Spleen (tissue), 11 donors: Measurements from ENCODE around the gene KCTD13. TPM values are rescaled to one million over a fixed set of nuclear protein-coding genes. Genes with fewer than 3 reads are reported as not detected.

Experiments used
- DNase-seq: peaks from one replicate; pipeline ENCODE4 v3.0.0-alpha.2; 2020
- H3K27ac ChIP-seq, 8 donors: fragments of 200-600 bp; sonication (generic) in 7 of 8; 1 replicate in 4 of 8; 2 replicates in 4 of 8; pipeline versions ENCODE4 v1.5.0 to v1.8.0; 2016 to 2021; ENCODE audit warnings: inconsistent platforms in 4 of 8, mild to moderate bottlenecking in 4 of 8, moderate library complexity in 1 of 8
- H3K27me3 ChIP-seq, 7 donors: fragments of 200-600 bp; sonication (generic) in 6 of 7; replicated peaks in 1 of 7; 1 replicate in 4 of 7; 2 replicates in 3 of 7; pipeline versions ENCODE4 v1.5.0 to v1.8.0; 2016 to 2021; ENCODE audit warnings: inconsistent platforms in 3 of 7, mild to moderate bottlenecking in 1 of 7
- H3K36me3 ChIP-seq, 6 donors: fragments of 200-600 bp; sonication (generic) in 5 of 6; 1 replicate in 4 of 6; 2 replicates in 2 of 6; pipeline versions ENCODE4 v1.5.0 to v1.8.0; 2016 to 2021; ENCODE audit warnings: inconsistent platforms in 2 of 6
- H3K4me1 ChIP-seq, 6 donors: fragments of 200-600 bp; sonication (generic) in 5 of 6; 1 replicate in 3 of 6; 2 replicates in 3 of 6; pipeline versions ENCODE4 v1.5.0 to v1.8.0; 2016 to 2021; ENCODE audit warnings: inconsistent platforms in 3 of 6
- H3K4me3 ChIP-seq, 8 donors: fragments of 200-600 bp; sonication (generic) in 7 of 8; 1 replicate in 4 of 8; 2 replicates in 4 of 8; pipeline versions ENCODE4 v1.5.0 to v1.8.0; 2016 to 2021; ENCODE audit warnings: inconsistent platforms in 4 of 8, mild to moderate bottlenecking in 4 of 8, moderate library complexity in 2 of 8
- H3K9me3 ChIP-seq, 8 donors: fragments of 200-600 bp; sonication (generic) in 7 of 8; 1 replicate in 4 of 8; 2 replicates in 4 of 8; pipeline versions ENCODE4 v1.5.0 to v1.8.0; 2016 to 2021; ENCODE audit warnings: inconsistent platforms in 4 of 8
- CTCF ChIP-seq, 11 experiments: fragments of 200-600 bp in 7 of 11; fragments of 450-650 bp in 4 of 11; sonication (generic) in 4 of 11; IDR thresholded peaks in 8 of 11; conservative IDR thresholded peaks in 3 of 11; 1 replicate in 7 of 11; 2 replicates in 4 of 11; pipeline versions ENCODE4 v1.4.0 to v1.8.0; 2016 to 2021; ENCODE audit warnings: antibody characterized with exemption in 11 of 11, inconsistent platforms in 4 of 11, mild to moderate bottlenecking in 1 of 11
- POLR2A ChIP-seq, 3 donors: fragments of 450-650 bp; IDR thresholded peaks; one replicate each; pipeline ENCODE4 v1.5.1; 2017; ENCODE audit warnings: antibody characterized with exemption in 3 of 3, mild to moderate bottlenecking in 1 of 3
- POLR2AphosphoS5 ChIP-seq, 3 donors: sonication (generic); formaldehyde crosslinking; IDR thresholded peaks; one replicate each; pipeline ENCODE4 v1.5.1; 2017; ENCODE audit warnings: antibody characterized with exemption in 3 of 3
- WGBS, 5 donors: extraction: QIAGEN DNeasy Blood & Tissue Kit in 3 of 5; methylation state at CpG; one replicate each; pipeline versions ENCODE4 v1.1.5 to v1.1.7; 2013 to 2018; 5-methylcytosine and 5-hydroxymethylcytosine counted together
- intact Hi-C: fragments of 100-400 bp; cut with DNase I; formaldehyde crosslinking; loops from one replicate; pipeline ENCODE4 v1.15.0; 2023; ENCODE audit warnings: low total_unique reads
- polyA plus RNA-seq, 3 donors: library from polyadenylated mRNA; stranded (reverse); fragments of 200-250 nt; gene quantifications; one replicate each; pipeline ENCODE4 v1.2.1, GENCODE V29; 2013
- total RNA-seq, 7 donors: library from RNA; depleted of rRNA in 3 of 7; stranded (reverse); fragments of >200 nt in 3 of 7; fragmentation: NEBNext Ultra II Directional in 4 of 7; extraction: Animal tissue kit (Norgen Biotek cat#: 25700) in 4 of 7; gene quantifications; one replicate each; pipeline versions ENCODE4 v1.1.0 to v1.2.1, GENCODE V29; 2016 to 2021
- donor health status: healthy with polysubstance abuse.
- donor health status: DM: no; HTN: no; CAD: no; lungs with moderate emphysema.
- donor health status: DM: no; HTN: no; CAD: no.
- donor health status: Bipolar disorder and iron deficiency.
- donor health status: healthy.
- donor health status: DM: no; HTN: no; CAD: no.
- donor health status: DM: yes; HTN: yes; CAD: no.

The KCTD13 gene
- total and polyA plus RNA-seq, 10 donors: 11.2 to 59.3 (median 27.8) TPM

GRCh38 chr16:29876594-29877249 lies 49.3 kb downstream of the KCTD13 start:
- Histone ChIP-seq H3K27ac (no peak overlapping the region), H3K4me1 (peaks cover 3 to 19% (median 16%) of the 10 kb centered on the region in 6 donors), H3K36me3 (no peaks in the 10 kb centered on the region), H3K4me3 (peak overlapping the region; percentile 7 to 66 (median 26)), H3K9me3 (no peaks in the 10 kb centered on the region), H3K27me3 (peaks cover 0 to 67% (median 28%) of the 10 kb centered on the region in 7 donors)
- TF ChIP-seq CTCF (IDR thresholded peaks at IDR 0.05 in 8 of 11, conservative IDR thresholded peaks at IDR 0.05 in 3 of 11) (no peak), POLR2A (IDR thresholded peaks at IDR 0.05) (no peak), POLR2AphosphoS5 (IDR thresholded peaks at IDR 0.05) (no peak)
- intact Hi-C loops: no loop called here
- WGBS, 5 donors: 6 to 9% (median 8%) methylated on average over 36 to 45 of the region's 45 CpGs
- DNase-seq: no peak

- WGBS, 5 donors: 14 to 32% (median 24%) methylated on average over 18 of the region's 18 CpGs
- no peak for TF ChIP-seq CTCF (IDR thresholded peaks at IDR 0.05 in 8 of 11, conservative IDR thresholded peaks at IDR 0.05 in 3 of 11)
- TF ChIP-seq POLR2A (IDR thresholded peaks at IDR 0.05): no peak
- no peak for TF ChIP-seq POLR2AphosphoS5 (IDR thresholded peaks at IDR 0.05)
- Histone ChIP-seq H3K36me3 (no peaks in the 10 kb centered on the region), H3K27me3 (peaks cover 0 to 67% (median 28%) of the 10 kb centered on the region in 7 donors), H3K27ac (no peak overlapping the region), H3K4me1 (peaks cover 3 to 19% (median 16%) of the 10 kb centered on the region in 6 donors), H3K4me3 (peak overlapping the region; percentile 7 to 66 (median 26)), H3K9me3 (no peaks in the 10 kb centered on the region)
- no peak for DNase-seq
- intact Hi-C loops: no loop called here
Observed at GRCh38 chr16:29876217-29876593, 49.8 kb downstream of the KCTD13 start.

- intact Hi-C loops: no loop called here
- peaks cover 3 to 19% (median 16%) of the 10 kb centered on the region in 6 donors for H3K4me1 ChIP-seq
- WGBS, 5 donors: 85 to 93% (median 88%) methylated on average over 6 of the region's 6 CpGs
- DNase-seq: no peak
- TF ChIP-seq CTCF (IDR thresholded peaks at IDR 0.05 in 8 of 11, conservative IDR thresholded peaks at IDR 0.05 in 3 of 11): no peak
- no peak for TF ChIP-seq POLR2A (IDR thresholded peaks at IDR 0.05)
- no peak for TF ChIP-seq POLR2AphosphoS5 (IDR thresholded peaks at IDR 0.05)
- H3K36me3 ChIP-seq: no peaks in the 10 kb centered on the region
- peaks cover 0 to 57% (median 28%) of the 10 kb centered on the region in 7 donors for H3K27me3 ChIP-seq
- no peak overlapping the region for H3K4me3 ChIP-seq
- no peak overlapping the region for H3K27ac ChIP-seq
- no peaks in the 10 kb centered on the region for H3K9me3 ChIP-seq
Observed at GRCh38 chr16:29875206-29875605, 50.8 kb downstream of the KCTD13 start.

GRCh38 chr16:29873319-29873718 lies 52.7 kb downstream of the KCTD13 start:
- no peak for TF ChIP-seq POLR2A (IDR thresholded peaks at IDR 0.05)
- TF ChIP-seq CTCF (IDR thresholded peaks at IDR 0.05 in 8 of 11, conservative IDR thresholded peaks at IDR 0.05 in 3 of 11): no peak
- no peak for TF ChIP-seq POLR2AphosphoS5 (IDR thresholded peaks at IDR 0.05)
- peaks cover 3 to 19% (median 16%) of the 10 kb centered on the region in 6 donors for H3K4me1 ChIP-seq
- no peak for DNase-seq
- WGBS, 5 donors: 89 to 90% (median 89%) methylated on average over 17 to 26 of the region's 26 CpGs
- H3K36me3 ChIP-seq: no peaks in the 10 kb centered on the region
- no peaks in the 10 kb centered on the region for H3K9me3 ChIP-seq
- no peak overlapping the region for H3K4me3 ChIP-seq
- peaks cover 0 to 39% (median 23%) of the 10 kb centered on the region in 7 donors for H3K27me3 ChIP-seq
- intact Hi-C loops: no loop called here
- H3K27ac ChIP-seq: no peak overlapping the region
